Head of caudate nucleus (tissue), 42 donors: ENCODE data around the gene GDA.

Experiments
- DNase-seq, 42 donors: peaks; one replicate each; pipeline versions ENCODE4 v3.0.0 to v3.0.0-alpha.2; 2020 to 2021; ENCODE audit warnings: mixed read lengths in 7 of 42
- intact Hi-C: fragments of 100-400 bp; cut with DNase I; formaldehyde crosslinking; loops from one replicate; pipeline ENCODE4 v1.15.0; 2022

GDA gene

GRCh38 chr9:72145733-72146505, 3.3 kb upstream of the GDA start:
- peak in 1 of 42 donors; percentile 7 for DNase-seq
- intact Hi-C loops = no loop called here

DNA sequence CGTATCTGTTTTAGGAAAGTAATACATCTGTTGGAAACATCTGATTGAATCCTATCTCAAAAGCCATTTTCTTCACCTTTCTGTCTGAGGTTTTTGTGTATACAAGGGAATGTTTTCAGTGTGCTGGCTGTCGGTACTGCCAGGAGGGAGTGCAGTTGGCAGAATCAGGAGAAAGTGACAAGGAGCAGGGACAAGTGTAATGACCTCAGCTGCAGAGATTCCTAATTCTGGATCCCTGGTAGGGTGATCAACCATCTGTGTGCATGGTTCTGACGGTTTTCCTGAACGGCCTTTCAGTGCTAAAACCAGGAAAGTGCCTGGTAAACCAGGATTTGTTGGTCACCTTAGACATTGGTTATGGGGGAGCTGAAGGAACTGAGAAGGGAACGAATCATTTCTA, 1.6 kb upstream of the GDA start:
- no peak for DNase-seq
- intact Hi-C loops = no loop called here

GRCh38 chr9:72150127-72150526, 887 bp downstream of the GDA start:
- intact Hi-C loops = no loop called here

DNA sequence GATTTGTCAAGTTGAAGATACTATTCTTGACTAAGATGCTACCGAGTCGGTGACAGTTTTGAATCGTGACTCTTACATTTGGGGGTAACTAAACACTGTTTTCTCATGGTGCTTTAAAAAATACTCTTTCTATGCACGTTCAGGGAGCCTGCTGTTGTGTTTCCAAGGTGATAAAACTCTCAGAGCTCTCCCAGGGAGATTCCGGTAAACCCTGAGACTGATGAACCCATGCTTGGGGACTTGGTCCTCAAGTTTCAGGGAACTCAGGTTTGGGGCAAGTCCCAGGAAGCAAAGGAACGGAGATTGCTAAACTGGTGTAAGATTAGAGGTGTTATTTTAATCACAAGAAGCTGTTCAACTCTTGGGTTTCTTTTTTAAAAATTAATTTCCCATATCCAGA, 1.4 kb downstream of the GDA start:
- intact Hi-C loops = no loop called here
- DNase-seq = no peak

More at GRCh38 chr9:72150127-72150526, 887 bp downstream of the GDA start:
- DNase-seq = no peak

DNA sequence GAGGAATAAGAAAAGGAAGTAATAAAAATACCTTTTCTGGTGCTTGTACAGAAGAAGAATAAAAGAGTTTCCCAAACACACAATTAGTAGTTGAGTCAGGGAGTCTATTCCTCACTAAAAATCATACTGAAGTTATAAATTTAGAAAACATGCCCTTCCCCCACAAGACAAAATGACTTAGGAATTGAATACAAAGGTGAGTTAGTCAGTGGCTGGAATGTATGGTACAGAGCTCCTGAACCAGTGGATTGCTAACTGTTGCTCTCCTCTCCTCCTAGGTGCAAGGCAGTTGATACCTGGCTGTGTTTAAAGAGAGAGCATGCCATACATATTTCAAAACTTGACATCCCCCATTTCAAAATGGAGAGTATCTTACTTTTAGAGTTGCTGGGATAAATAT, 1.9 kb downstream of the GDA start:
- intact Hi-C loops = no loop called here
- DNase-seq = no peak

GRCh38 chr9:72154468-72155285, 5.4 kb downstream of the GDA start:
- intact Hi-C loops = no loop called here
- no peak for DNase-seq

- intact Hi-C loops = no loop called here
- DNase-seq = no peak
Observed at GRCh38 chr9:72155301-72155700, 6.1 kb downstream of the GDA start.

- DNase-seq = no peak
- intact Hi-C loops = no loop called here
Observed at GRCh38 chr9:72156586-72156985, 7.3 kb downstream of the GDA start.

DNA sequence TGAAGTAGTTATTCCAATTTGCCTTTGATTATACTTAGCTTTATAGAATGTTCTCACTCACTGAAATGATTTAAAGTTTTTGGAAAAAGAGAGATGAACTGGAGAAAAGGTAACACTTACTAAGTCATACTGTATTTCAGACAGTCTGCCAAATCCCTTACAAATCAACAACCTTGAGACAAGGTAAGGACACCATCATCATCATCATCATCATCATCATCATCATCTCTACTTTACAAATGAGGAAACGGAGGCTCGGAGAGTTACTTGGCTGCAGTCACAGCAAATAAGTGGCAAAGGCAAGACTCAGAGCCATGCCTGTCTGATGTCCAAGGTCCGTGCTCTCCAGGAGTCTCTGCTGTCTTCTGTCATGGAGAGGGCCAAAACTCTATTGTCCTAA, 9.4 kb downstream of the GDA start:
- DNase-seq = no peak
- intact Hi-C loops = no loop called here

DNA sequence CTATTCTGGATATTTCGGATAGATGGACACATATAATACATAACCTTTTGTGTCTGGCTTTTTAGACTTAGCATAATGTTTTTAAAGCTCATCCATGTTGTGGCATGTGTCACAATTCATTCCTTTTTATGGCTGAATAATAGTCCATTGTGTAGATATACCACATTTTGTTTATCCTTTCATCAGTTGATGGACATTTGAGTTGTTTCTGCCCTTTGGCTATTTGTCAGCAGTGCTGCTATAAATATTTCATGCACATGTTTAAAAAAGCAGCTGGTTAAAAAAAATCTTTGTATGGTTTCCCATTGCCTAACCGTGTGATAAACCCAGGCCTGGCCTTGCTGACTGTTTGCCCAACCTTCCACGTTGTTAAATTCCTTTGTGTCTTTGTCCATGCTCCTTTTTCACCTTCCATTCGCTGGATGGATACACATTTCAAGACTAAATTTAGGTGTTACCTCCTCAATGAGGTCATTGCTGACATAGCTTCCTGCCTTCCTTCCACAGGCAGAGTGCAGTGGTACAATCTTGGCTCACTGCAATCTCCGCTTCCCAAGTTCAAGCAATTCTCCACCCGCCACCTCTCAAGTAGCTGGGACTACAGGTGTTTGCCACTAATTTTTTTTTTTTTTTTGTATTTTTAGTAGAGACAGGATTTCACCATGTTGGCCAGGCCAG, 11.3 kb downstream of the GDA start:
- DNase-seq = no peak
- intact Hi-C loops = no loop called here

DNA sequence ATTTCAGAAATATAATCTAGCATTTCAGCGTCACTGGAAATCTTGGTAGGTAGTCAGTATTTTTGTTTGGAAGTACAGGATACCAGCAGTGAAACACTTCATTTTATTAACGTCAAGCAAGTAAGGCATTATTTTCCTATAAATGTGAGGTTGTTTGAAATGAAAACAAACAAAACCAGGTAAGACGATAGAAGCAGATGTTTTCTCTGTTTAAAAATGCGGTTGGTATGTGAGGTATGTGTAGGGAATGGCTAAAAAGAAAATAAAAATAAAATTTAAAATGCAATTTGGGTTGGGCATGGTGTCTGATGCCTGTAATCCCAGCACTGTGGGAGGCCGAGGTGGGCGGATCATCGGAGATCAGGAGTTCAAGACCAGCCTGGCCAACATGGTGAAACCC, 16.1 kb downstream of the GDA start:
- intact Hi-C loops = no loop called here
- no peak for DNase-seq

DNA sequence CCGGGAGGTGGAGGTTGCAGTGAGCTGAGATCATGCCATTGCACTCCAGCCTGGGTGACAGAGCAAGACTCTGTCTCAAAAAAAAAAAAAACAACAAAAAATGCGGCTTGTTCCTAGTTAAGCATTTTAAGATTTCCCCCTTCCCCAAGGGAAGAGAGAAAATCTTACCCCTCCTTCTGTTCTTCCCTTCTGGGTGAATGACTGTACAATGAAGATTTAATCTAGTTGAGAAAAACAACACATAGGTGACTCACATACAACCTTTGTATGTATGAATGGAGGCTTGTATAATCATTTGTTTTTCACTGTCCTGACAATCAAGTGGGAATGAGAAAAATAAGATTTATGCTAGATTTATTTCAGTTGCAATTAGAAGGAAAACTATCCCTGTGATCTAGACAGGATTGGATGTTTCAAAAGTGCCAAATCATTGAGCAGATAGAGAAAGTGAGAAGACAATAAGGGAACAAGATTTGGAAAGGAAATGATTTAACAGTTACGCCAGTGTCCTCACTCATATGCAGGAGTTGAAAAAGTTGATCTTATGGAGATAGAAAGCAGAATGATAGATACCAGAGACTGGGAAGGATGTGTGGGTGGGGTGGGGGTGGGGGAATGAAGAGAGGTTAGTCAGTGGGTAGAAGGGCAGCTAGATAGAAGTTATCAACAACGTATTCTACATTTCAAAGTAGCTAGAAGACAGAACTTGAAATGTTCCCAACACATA, 16.7 kb downstream of the GDA start:
- intact Hi-C loops = no loop called here
- DNase-seq = no peak

DNA sequence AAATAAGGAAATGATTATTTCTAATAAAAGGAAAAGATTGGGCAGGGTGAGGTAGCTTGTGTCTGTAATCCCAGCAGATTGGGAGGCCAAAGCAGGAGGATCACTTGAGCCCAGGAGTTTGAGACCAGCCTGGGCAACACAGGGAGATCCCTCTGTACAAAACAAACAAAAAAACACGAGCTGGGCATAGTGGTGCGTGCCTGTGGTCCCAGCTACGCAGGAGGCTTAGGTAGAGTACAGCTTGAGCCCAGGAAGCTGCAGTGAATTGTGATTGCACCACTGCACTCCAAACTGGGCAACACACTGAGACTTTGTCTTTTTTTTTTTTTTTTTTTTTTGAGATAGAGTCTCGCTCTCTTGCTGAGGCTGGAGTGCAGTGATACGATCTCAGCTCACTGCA, 18.8 kb downstream of the GDA start:
- no peak for DNase-seq
- intact Hi-C loops = no loop called here

- no peak for DNase-seq
- intact Hi-C loops = no loop called here
Observed at GRCh38 chr9:72169178-72169577, 19.9 kb downstream of the GDA start.

- DNase-seq = no peak
- intact Hi-C loops = no loop called here
Observed at GRCh38 chr9:72173080-72173479, 23.8 kb downstream of the GDA start.

DNA sequence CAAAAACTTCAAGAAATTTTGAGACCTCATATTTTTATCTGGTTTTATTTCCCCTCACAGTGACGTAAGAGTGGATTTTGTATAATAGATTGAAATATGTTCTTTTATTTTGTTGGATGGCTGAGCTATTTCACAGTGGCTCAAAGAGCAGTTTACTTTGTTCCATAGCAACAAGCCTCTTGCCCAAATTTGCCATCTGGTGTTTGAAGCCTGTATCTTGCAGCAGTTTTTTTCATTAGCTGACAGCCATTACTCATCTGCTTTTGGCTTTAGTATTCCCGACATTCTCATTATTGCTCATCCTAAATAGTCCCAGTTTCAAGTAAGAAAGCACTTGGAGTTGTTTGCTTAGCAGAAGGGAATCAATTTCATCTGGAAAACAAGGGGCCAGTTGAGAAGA, 36.3 kb downstream of the GDA start:
- no peak for DNase-seq
- intact Hi-C loops = no loop called here

DNA sequence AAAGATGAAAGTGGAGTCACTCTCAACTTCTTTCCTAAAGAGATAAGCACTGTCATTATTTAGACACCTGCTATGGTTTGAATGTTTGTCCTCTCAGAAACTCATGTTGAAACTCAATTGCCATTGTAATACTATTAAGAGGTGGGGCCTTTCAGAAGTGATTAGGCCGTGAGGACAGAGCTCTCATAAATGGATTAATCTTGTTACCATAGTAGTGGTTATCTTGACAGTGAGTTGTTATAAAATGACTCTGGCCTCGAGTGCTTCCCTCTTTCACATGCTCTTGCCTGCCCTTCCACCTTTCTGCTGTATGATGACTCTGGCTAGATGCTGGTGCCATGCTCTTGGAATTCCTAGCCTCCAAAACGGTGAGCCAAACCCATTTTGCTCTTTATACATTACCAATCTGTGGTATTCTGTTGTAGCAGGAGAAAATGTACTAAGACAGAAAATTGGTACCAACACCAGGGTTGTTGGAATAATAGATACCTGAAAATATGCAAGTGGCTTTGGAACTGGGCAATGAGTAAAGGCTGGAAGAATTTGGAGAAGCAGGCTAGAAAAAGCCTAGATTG, 38.0 kb downstream of the GDA start:
- DNase-seq = no peak
- intact Hi-C loops = no loop called here

- intact Hi-C loops = no loop called here
- no peak for DNase-seq
Observed at GRCh38 chr9:72188232-72188631, 39.0 kb downstream of the GDA start.

DNA sequence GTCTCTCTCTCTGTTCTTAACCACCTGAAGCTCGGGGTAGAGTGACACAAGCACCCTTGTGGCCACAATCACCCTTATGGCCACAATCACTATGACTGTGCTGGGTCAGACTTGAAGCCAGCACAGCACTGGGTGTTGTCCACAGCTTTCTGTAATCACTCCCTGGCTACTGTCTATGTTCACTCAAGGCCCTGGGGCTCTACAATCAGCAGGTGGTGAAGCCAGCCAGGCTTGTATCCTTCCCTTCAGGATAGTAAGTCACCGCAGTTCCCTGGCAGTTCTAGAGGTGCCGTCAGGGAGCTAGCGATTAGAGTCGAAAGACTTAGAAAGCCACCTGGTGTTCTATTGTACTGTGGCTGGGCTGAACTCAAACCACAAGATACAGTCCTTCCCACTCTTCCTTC, 44.2 kb downstream of the GDA start:
- no peak for DNase-seq
- intact Hi-C loops = no loop called here
